GM10847 (cell line): ENCODE measurements around the gene IFITM5.

Experiments
- POLR2A ChIP-seq: IDR thresholded peaks from 2 replicates; pipeline ENCODE4 v1.6.1; 2011; ENCODE audit not compliant: insufficient read length; ENCODE audit errors: extremely low read depth

The IFITM5 gene

GRCh38 chr11:256952-257737, 42.2 kb downstream of the IFITM5 start:
- TF ChIP-seq POLR2A, result no peak

GRCh38 chr11:255816-256215, 43.5 kb downstream of the IFITM5 start:
- no peak for TF ChIP-seq POLR2A

DNA sequence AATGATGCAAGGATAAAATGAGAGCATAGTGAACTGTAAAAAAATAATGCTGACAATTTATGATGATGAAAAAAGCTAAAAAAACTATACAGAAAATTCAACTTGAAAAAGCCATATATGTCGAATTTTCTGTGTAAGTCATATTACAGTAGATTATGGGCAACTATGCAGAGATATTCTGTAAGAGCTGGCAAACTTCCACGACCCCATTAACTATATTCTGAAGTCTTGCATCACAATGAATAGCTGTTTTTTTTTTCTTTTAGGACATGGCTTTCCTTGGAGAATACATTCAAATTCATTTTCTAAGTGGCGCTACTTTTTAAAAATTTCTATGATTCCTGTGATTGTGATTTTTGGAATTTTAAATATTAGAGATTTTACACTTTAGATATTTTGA, 44.1 kb downstream of the IFITM5 start:
- TF ChIP-seq POLR2A, result no peak

DNA sequence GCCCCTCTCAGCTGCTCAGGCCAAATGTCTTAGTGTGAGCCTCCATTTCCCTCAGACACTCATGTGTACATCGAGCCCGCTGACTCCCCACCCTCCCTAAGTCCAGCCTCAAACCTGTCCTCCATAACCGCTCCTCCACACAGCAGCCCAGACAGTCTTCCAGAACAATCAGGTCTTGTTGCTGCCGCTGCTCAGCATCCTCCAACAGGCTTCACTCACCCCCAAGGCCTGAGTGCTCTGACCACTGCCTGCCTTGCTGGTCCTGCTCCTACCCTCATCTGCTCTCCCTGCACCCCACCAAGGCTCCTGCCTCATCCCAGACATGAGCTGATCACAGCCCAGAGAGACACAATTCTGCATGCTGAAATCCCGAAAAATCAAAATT, 45.4 kb downstream of the IFITM5 start:
- TF ChIP-seq POLR2A, result no peak

DNA sequence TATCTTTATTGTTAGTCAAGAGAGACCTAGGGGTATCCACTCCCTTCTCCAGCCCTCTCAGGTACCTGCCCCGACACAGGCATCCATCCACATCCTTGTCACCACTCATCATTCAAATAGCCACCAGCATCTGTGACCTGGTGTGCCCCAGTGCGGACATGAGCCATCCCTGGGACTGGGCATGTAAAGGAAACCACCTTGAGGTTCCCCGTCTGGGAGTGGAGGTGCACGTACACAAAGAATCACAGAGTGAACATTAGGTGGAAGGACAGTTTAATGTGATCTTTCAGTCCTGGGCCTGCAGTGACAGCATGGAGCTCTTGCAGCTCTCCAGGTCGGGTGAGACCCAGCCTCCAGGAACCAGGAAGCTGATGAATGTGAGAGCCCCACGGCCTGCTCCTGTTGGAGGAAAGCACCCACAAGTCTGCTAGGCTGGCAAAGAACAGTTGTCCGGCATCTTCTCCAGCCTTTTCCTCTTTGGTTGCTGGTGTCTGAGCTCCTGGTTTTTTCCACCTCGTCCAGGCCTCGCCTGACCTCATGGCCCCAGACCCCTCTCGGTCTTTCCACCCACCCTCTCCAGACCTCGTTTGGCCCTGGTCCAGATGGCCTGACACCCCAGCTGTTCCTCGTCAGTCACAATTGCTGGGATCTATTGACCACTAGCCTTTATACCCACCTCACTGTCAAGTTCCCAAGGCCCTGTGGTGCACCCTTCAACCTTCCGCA, 46.0 kb downstream of the IFITM5 start:
- no peak for TF ChIP-seq POLR2A

DNA sequence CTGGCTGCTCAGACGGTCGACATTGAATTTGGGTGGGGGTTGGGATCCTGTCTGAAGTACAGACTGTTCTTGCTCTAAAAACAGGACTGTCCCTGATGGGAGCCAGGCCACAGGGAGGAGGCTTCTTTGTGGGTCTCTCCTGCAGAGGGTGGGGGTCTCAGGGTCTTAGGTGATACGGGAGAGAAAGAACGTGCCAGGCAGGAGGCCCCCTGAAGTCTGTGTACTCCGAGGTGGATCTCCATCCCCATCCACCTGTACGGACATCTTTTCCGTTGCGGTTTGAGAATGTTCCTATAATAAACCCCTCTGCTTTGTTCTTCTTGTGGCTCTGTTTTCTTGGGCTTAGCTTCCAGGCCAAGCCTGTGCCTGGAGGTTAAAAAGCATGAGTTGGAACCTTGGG, 46.7 kb downstream of the IFITM5 start:
- TF ChIP-seq POLR2A, result no peak

- no peak for TF ChIP-seq POLR2A
Measured at GRCh38 chr11:251550-251949, 47.8 kb downstream of the IFITM5 start.

DNA sequence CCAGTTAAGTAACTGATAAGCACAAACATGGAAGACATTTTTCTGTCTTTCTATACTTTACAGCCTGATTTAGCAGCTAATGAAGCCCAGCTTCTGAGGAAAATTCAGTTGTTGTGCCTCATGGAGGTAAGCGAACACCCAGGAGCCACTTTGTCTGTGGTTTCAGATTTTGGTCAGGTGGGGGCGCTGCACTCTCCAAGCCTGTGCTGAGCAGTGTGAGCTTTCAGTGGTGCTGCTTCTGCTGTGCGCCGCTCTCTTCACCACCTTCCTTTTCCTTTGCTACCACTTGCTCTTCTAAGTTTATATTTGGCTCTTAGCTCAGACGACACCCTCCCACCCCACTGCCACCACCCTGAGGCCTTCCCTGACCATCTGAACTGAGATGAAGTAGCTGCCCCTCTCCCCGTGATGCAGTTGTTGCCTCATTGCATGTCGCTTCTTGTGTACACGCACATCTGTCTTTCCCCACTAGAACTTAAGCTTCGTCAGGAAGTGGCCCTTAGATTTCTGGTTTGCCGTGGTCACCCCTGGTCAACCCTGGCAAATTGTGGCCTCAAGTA, 48.5 kb downstream of the IFITM5 start:
- no peak for TF ChIP-seq POLR2A

GRCh38 chr11:250274-250673, 49.1 kb downstream of the IFITM5 start:
- no peak for TF ChIP-seq POLR2A

DNA sequence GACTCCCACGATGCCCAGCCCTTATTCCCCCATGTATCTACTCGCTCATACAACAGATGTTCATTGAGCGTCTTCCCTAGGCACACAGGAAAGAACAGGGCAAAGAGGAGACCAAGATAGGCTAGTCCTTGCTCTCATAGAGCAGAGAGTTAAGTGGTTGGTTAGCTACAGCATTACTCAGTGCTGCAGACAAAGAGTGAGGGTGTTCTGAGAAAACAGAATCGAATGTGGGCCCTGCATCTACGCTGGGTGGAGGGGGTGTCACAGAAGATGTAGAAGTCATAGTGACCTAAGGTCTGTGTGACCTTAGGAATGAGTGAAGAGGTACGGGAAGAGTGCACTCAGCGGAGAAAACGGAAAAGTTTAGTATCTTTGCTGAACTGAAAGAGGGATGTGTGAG, 50.3 kb downstream of the IFITM5 start:
- TF ChIP-seq POLR2A, result no peak
